ENCODE measurements around the gene KRTAP4-6.
"Not testable (repeated sequence)": the region's sequence is repeated elsewhere in the genome, so short reads cannot be mapped to it uniquely, and the experiment has no call there.

- not testable (repeated sequence) for TF ChIP-seq CTCF (conservative IDR thresholded peaks at IDR 0.05 in 1 of 2, IDR thresholded peaks at IDR 0.05 in 1 of 2; ENCODE audit: extremely low read depth in 1 of 2, insufficient read depth in 1 of 2, low read depth in 1 of 2, low read length in 2 of 2); EZH2 (IDR thresholded peaks at IDR 0.05; ENCODE audit: borderline replicate concordance, low read length)
Measured at GRCh38 chr17:41148971-41149651, 8.8 kb upstream of the KRTAP4-6 start.
